Kidney epithelial cell (primary cell): ENCODE measurements around the gene PPP3CA. TPM values are rescaled to one million over a fixed set of nuclear protein-coding genes. Genes with fewer than 3 reads are reported as not detected.

Experiments
- DNase-seq: peaks from one replicate; pipeline ENCODE4 v3.0.0-alpha.2; 2010; ENCODE audit warnings: low read depth
- H3K27me3 ChIP-seq: 2 replicates; pipeline ENCODE4 v1.6.0; 2011; ENCODE audit warnings: low read length; ENCODE audit not compliant: control insufficient read depth, insufficient read depth
- H3K36me3 ChIP-seq: 2 replicates; pipeline ENCODE4 v1.5.1; 2011; ENCODE audit warnings: low read length; ENCODE audit not compliant: control insufficient read depth, insufficient read depth
- H3K4me3 ChIP-seq: 2 replicates; pipeline ENCODE4 v1.5.1; 2011; ENCODE audit warnings: low read depth, mild to moderate bottlenecking, control low read depth, low read length
- CTCF ChIP-seq: IDR thresholded peaks from 2 replicates; pipeline ENCODE4 v1.5.1; 2011; ENCODE audit warnings: mild to moderate bottlenecking, moderate library complexity, low read length, control low read depth, inconsistent platforms; ENCODE audit not compliant: insufficient read depth, poor library complexity, severe bottlenecking
- total RNA-seq: library from RNA; depleted of rRNA; stranded (reverse); fragments of >200 nt; gene quantifications from 2 replicates; pipeline ENCODE4 v1.2.3, GENCODE V29; 2015

Gene PPP3CA
- total RNA-seq, 1 donor from 2014 or later, result 26.5 TPM

- no peak for TF ChIP-seq CTCF
- Histone ChIP-seq H3K36me3 (no peaks in the 10 kb centered on the region), H3K27me3 (no peaks in the 10 kb centered on the region), H3K4me3 (no peak overlapping the region)
- DNase-seq, result no peak
Observed at GRCh38 chr4:101018836-101019235, 328.5 kb downstream of the PPP3CA start.

- no peak overlapping the region for H3K4me3 ChIP-seq
- no peak for DNase-seq
- H3K27me3 ChIP-seq, result no peaks in the 10 kb centered on the region
- no peaks in the 10 kb centered on the region for H3K36me3 ChIP-seq
- no peak for TF ChIP-seq CTCF
Observed at GRCh38 chr4:101014417-101014816, 332.9 kb downstream of the PPP3CA start.

DNA sequence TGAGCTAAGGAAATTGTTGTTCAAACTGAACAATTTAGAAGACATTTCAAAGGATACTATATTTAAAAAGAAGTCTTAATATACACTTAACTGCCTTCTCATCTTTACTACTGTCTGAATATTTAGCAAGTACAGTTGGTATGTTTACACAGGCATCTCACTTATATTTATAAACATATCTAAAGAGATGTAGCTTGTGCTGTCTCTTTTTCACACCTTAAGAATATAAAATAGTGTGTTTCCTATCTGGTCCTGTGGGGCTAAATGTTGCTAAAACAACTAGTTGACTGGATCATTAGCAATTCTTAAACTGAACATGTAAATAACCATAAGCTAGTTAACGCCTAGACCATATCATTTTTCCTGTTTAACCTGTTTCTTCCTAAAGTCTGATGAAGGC, 336.3 kb downstream of the PPP3CA start:
- TF ChIP-seq CTCF, result no peak
- Histone ChIP-seq H3K36me3 (no peaks in the 10 kb centered on the region), H3K4me3 (no peak overlapping the region), H3K27me3 (no peaks in the 10 kb centered on the region)
- no peak for DNase-seq

DNA sequence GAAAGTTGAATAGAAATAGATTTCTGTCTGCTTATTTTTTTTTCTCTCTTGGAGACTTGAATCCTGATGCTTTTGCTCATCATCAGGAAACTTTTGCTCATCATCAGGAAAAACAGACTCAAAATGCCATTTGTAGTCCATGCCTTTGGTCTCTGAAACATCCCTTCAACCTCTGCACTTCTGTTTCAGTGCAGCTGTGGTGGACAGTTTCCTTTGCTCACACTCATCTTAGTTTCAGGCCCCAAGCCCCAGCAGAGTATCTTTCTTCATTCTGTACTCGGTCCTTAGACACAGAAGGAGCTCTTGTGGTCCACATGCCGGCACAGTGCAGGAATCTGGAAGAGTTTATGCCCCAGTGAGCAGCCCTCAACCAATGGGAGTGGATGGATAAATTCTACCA, 337.9 kb downstream of the PPP3CA start:
- TF ChIP-seq CTCF, result no peak
- H3K27me3 ChIP-seq, result no peaks in the 10 kb centered on the region
- DNase-seq, result no peak
- no peak overlapping the region for H3K4me3 ChIP-seq
- H3K36me3 ChIP-seq, result no peaks in the 10 kb centered on the region

DNA sequence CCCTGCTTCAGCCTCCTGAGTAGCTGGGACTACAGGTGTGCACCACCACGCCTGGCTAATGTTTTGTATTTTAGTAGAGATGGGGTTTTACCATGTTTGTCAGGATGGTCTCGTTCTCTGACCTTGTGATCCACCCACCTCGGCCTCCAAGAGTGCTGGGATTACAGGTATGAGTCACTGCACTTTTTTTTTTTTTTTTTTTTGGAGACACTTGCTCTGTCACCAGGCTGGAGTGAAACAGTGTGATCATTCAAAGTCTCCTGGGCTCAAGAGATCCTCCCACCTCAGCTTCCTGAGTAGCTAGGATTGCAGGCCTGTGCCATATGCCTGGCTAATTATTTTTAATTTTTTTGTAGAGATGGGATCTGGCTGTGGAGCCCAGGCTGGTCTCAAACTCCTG, 338.8 kb downstream of the PPP3CA start:
- H3K27me3 ChIP-seq, result no peaks in the 10 kb centered on the region
- TF ChIP-seq CTCF, result no peak
- DNase-seq, result no peak
- H3K4me3 ChIP-seq, result no peak overlapping the region
- no peaks in the 10 kb centered on the region for H3K36me3 ChIP-seq

DNA sequence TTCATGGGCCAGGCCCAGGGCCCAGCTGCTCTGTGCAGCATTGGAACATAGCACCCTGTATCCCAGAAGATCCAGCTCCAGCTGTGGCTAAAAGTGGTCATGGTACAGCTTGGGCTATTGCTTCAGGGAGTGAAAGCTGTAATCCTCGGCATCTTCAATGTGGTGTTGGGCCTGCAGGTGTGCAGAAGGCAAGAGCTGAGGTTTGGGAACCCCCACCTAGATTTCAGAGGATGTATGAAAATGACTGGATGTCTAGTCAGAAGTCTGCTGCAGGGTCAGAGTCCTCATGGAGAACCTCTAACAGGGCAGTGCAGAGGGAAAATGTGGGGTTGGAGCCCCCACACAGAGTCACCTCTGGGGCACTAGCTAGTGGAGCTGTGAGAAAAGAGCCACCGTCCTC, 341.7 kb downstream of the PPP3CA start:
- DNase-seq, result no peak
- no peak for TF ChIP-seq CTCF
- Histone ChIP-seq H3K27me3 (no peaks in the 10 kb centered on the region), H3K4me3 (no peak overlapping the region), H3K36me3 (no peaks in the 10 kb centered on the region)
